C4-2B (cell line): ENCODE results near the gene GFOD1.
"Not testable (repeated sequence)": the region's sequence is repeated elsewhere in the genome, so short reads cannot be mapped to it uniquely, and the experiment has no call there.

Experiments used
- H3K27ac ChIP-seq: fragments of 450-650 bp; 2 replicates; pipeline ENCODE4 v1.5.1; 2017
- CTCF ChIP-seq: fragments of 450-650 bp; conservative IDR thresholded peaks from 2 replicates; pipeline ENCODE4 v1.5.1; 2017; ENCODE audit warnings: mild to moderate bottlenecking
- ZFX ChIP-seq: fragments of 450-650 bp; IDR thresholded peaks from 2 replicates; pipeline ENCODE4 v1.6.1; 2017

Gene GFOD1

GRCh38 chr6:13392462-13392861, 94.9 kb downstream of the GFOD1 start:
- no peak for TF ChIP-seq CTCF
- TF ChIP-seq ZFX, result no peak
- H3K27ac ChIP-seq, result no peak overlapping the region

GRCh38 chr6:13391537-13391936, 95.9 kb downstream of the GFOD1 start:
- H3K27ac ChIP-seq, result no peak overlapping the region
- TF ChIP-seq ZFX (no peak), CTCF (no peak)

- no peak for TF ChIP-seq ZFX
- no peak overlapping the region for H3K27ac ChIP-seq
These were observed 96.7 kb downstream of the GFOD1 start for GRCh38 chr6:13390658-13391057.

GRCh38 chr6:13389237-13389636, 98.2 kb downstream of the GFOD1 start:
- not testable (repeated sequence) for H3K27ac ChIP-seq

GRCh38 chr6:13388769-13389168, 98.6 kb downstream of the GFOD1 start:
- not testable (repeated sequence) for H3K27ac ChIP-seq

GRCh38 chr6:13384966-13385365, 102.4 kb downstream of the GFOD1 start:
- no peak for TF ChIP-seq ZFX
- TF ChIP-seq CTCF, result no peak

GRCh38 chr6:13384506-13384905, 102.9 kb downstream of the GFOD1 start:
- TF ChIP-seq CTCF (no peak), ZFX (no peak)
- H3K27ac ChIP-seq, result no peak overlapping the region

More at GRCh38 chr6:13384966-13385365, 102.4 kb downstream of the GFOD1 start:
- no peak overlapping the region for H3K27ac ChIP-seq

- H3K27ac ChIP-seq, result no peak overlapping the region
- peak; percentile 27 for TF ChIP-seq CTCF
- TF ChIP-seq ZFX, result no peak
These were observed 103.9 kb downstream of the GFOD1 start for GRCh38 chr6:13383328-13384163.

GRCh38 chr6:13380761-13381160, 106.6 kb downstream of the GFOD1 start:
- TF ChIP-seq CTCF (no peak), ZFX (no peak)
- no peak overlapping the region for H3K27ac ChIP-seq
